DOHH2 (cell line): ENCODE data around the gene TTC29.

Experiments used
- CTCF ChIP-seq: fragments of 200-600 bp; sonication (generic); IDR thresholded peaks from one replicate; pipeline ENCODE4 v1.5.1; 2014; ENCODE audit warnings: antibody characterized with exemption, mild to moderate bottlenecking, low read depth, low read length; ENCODE audit not compliant: poor library complexity, severe bottlenecking
- EZH2phosphoT487 ChIP-seq: fragments of 200-600 bp; sonication (generic); IDR thresholded peaks from 2 replicates; pipeline ENCODE4 v1.6.1; 2017; ENCODE audit warnings: borderline replicate concordance, mild to moderate bottlenecking, antibody characterized with exemption, low read length, moderate library complexity, mixed read lengths

GRCh38 chr4:146915132-146915531 is 30.5 kb downstream of the TTC29 start:
- TF ChIP-seq CTCF = no peak
- no peak for TF ChIP-seq EZH2phosphoT487
